ENCODE measurements around the gene MOGAT3.

- TF ChIP-seq, protein P1, sequence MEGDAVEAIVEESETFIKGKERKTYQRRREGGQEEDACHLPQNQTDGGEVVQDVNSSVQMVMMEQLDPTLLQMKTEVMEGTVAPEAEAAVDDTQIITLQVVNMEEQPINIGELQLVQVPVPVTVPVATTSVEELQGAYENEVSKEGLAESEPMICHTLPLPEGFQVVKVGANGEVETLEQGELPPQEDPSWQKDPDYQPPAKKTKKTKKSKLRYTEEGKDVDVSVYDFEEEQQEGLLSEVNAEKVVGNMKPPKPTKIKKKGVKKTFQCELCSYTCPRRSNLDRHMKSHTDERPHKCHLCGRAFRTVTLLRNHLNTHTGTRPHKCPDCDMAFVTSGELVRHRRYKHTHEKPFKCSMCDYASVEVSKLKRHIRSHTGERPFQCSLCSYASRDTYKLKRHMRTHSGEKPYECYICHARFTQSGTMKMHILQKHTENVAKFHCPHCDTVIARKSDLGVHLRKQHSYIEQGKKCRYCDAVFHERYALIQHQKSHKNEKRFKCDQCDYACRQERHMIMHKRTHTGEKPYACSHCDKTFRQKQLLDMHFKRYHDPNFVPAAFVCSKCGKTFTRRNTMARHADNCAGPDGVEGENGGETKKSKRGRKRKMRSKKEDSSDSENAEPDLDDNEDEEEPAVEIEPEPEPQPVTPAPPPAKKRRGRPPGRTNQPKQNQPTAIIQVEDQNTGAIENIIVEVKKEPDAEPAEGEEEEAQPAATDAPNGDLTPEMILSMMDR (IDR thresholded peaks at IDR 0.05): no peak
- no peak for TF ChIP-seq ZFX (IDR thresholded peaks at IDR 0.05; ENCODE audit: borderline replicate concordance)
These were observed 22.7 kb upstream of the MOGAT3 start for GRCh38 chr7:101223528-101223927.
